Neural crest cell (in vitro differentiated cells): ENCODE measurements around the gene HM13. TPM values are rescaled to one million over a fixed set of nuclear protein-coding genes. Genes with fewer than 3 reads are reported as not detected.
"Not testable (repeated sequence)": the region's sequence is repeated elsewhere in the genome, so short reads cannot be mapped to it uniquely, and the experiment has no call there.

Experiments used
- DNase-seq: peaks from one replicate; pipeline ENCODE4 v3.0.0; 2021; ENCODE audit warnings: low read depth, mixed read lengths, low spot score
- H3K27ac Mint-ChIP-seq: one replicate; pipeline ENCODE4 v1.8.0; 2021; ENCODE audit warnings: mild to moderate bottlenecking, mixed read lengths; ENCODE audit not compliant: unreplicated experiment
- H3K27me3 Mint-ChIP-seq: 2 replicates; pipeline ENCODE4 v1.8.0; 2021; ENCODE audit warnings: low read depth, mild to moderate bottlenecking, mixed read lengths
- H3K36me3 Mint-ChIP-seq: 2 replicates; pipeline ENCODE4 v1.8.0; 2021; ENCODE audit warnings: low read depth, mild to moderate bottlenecking, mixed read lengths
- H3K4me1 Mint-ChIP-seq: 2 replicates; pipeline ENCODE4 v1.8.0; 2021; ENCODE audit warnings: mixed read lengths
- H3K4me3 Mint-ChIP-seq: one replicate; pipeline ENCODE4 v1.8.0; 2021; ENCODE audit warnings: mild to moderate bottlenecking, mixed read lengths
- H3K9me3 Mint-ChIP-seq: 2 replicates; pipeline ENCODE4 v1.8.0; 2021; ENCODE audit warnings: mixed read lengths
- CTCF ChIP-seq: fragments of 200-600 bp; sonication (generic); conservative IDR thresholded peaks from 2 replicates; pipeline ENCODE4 v1.5.0; 2021; ENCODE audit warnings: antibody characterized with exemption, mild to moderate bottlenecking
- total RNA-seq: library from RNA; stranded (reverse); gene quantifications from 2 replicates; pipeline ENCODE4 v1.2.1, GENCODE V29; 2021

HM13 gene
- total RNA-seq, 1 donor from 2014 or later = 179 TPM

GRCh38 chr20:31496761-31497295, 17.4 kb upstream of the HM13 start:
- Mint-ChIP-seq H3K4me3 (no peak overlapping the region), H3K27me3 (peaks cover 41% of the 10 kb centered on the region), H3K36me3 (no peaks in the 10 kb centered on the region), H3K9me3 (no peaks in the 10 kb centered on the region), H3K4me1 (no peaks in the 10 kb centered on the region), H3K27ac (no peak overlapping the region)
- no peak for TF ChIP-seq CTCF
- DNase-seq = no peak

- Mint-ChIP-seq H3K4me1 (no peaks in the 10 kb centered on the region), H3K36me3 (no peaks in the 10 kb centered on the region), H3K9me3 (no peaks in the 10 kb centered on the region), H3K27me3 (peaks cover 47% of the 10 kb centered on the region), H3K27ac (no peak overlapping the region), H3K4me3 (no peak overlapping the region)
- no peak for DNase-seq
- no peak for TF ChIP-seq CTCF
Observed at GRCh38 chr20:31497838-31498540, 16.3 kb upstream of the HM13 start.

- no peak for TF ChIP-seq CTCF
- H3K9me3 Mint-ChIP-seq = no peaks in the 10 kb centered on the region
- H3K27ac Mint-ChIP-seq = no peak overlapping the region
- DNase-seq = no peak
- no peaks in the 10 kb centered on the region for H3K36me3 Mint-ChIP-seq
- peaks cover 46% of the 10 kb centered on the region for H3K27me3 Mint-ChIP-seq
- no peak overlapping the region for H3K4me3 Mint-ChIP-seq
- no peaks in the 10 kb centered on the region for H3K4me1 Mint-ChIP-seq
Observed at GRCh38 chr20:31500527-31500926, 13.7 kb upstream of the HM13 start.

- peak; percentile 88 for DNase-seq
- not testable (repeated sequence) for H3K4me3 Mint-ChIP-seq, H3K27ac Mint-ChIP-seq, H3K9me3 Mint-ChIP-seq, H3K4me1 Mint-ChIP-seq, H3K36me3 Mint-ChIP-seq
- TF ChIP-seq CTCF = peak; percentile 99
- peaks cover 39% of the 10 kb centered on the region for H3K27me3 Mint-ChIP-seq
Observed at GRCh38 chr20:31502884-31503673, 11.2 kb upstream of the HM13 start.

- peaks cover 42% of the 10 kb centered on the region for H3K27me3 Mint-ChIP-seq
- no peak for DNase-seq
- H3K4me3 Mint-ChIP-seq = no peak overlapping the region
- no peak overlapping the region for H3K27ac Mint-ChIP-seq
- no peak for TF ChIP-seq CTCF
- no peaks in the 10 kb centered on the region for H3K36me3 Mint-ChIP-seq
- H3K4me1 Mint-ChIP-seq = no peaks in the 10 kb centered on the region
- no peaks in the 10 kb centered on the region for H3K9me3 Mint-ChIP-seq
Observed at GRCh38 chr20:31505903-31506302, 8.3 kb upstream of the HM13 start.
